ENCODE results near the gene SSH3.
A peak's percentile ranks its signal among the peaks of the same experiment; 100 is the strongest.
"Not testable (repeated sequence)": the region's sequence is repeated elsewhere in the genome, so short reads cannot be mapped to it uniquely, and the experiment has no call there.

SSH3 gene

DNA sequence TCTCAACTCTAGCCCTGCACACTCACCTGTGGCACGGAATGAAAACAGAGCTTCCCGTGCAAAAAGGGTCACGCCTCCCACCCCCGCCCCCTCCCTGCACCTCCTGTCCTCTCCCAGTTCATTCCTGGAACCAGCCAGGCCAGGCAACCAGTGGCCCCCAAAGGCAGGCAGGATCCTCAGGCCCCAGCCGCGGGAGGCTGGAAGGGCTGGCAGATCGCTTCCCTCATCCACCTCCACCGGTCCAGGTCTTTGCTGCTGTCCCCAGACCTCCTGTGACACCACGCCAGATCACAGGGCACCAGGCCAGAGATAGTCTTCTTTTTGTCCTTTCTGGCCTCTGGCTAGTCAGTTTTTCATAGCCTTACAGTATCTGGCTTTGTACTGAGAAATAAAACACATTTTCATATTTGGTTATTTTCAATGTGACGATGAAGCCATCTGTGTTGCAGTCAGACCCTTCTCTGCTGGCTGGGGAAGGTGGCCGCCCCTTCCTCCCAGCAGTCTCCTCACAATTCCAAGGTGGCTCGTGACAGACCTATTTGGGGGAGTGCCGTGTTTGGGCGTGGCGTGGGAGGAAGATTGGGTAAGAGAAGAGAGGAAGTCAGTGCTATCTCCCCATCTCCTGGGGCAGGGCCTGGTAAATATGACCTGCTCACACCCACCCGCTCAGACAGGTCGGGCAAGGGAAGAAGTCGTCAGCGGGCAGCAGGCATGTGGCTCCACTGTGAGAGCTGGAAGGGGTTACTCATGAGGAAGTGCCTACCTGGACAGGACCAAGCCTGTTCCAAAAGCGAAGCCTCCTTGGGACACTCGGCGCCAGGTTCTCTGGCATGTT, 9.1 kb downstream of the SSH3 start:
- DNase-seq (ENCODE audit: low spot score) = no peak

DNA sequence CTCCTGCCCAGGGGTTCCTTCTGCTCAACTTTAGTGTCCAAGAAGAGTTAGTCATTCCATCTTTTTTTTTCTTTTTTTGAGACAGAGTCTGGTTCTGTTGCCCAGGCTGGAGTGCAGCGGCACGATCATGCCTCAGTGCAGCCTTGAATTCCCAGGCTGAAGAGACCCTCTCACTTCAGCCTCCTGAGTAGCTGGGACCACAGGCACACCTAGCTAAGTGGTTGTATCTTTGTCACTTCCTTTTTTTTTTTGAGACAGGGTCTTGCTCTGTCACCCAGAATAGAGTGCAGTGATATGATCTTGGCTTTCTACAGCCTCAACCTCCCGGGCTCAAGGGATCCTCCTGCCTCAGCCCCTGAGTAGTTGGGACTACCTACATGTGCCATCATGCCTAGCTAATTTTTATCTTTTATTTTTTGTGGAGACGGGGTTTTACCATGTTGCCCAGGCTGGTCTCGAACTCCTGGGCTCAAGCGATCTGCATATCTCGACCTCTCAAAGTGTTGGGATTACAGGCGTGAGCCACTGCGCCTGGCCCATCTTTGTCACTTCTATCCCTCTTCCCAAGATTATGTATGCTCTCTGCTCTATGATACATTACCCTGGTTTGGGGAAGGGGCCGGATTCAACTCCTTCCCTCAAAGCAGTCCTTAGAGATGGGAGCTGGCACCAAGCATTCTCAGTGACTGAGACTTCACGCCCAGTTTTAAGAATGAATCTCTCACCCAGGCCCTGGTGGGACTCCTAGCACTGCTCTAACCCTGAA, 10.0 kb downstream of the SSH3 start:
- no peak for DNase-seq (ENCODE audit: low spot score)

DNA sequence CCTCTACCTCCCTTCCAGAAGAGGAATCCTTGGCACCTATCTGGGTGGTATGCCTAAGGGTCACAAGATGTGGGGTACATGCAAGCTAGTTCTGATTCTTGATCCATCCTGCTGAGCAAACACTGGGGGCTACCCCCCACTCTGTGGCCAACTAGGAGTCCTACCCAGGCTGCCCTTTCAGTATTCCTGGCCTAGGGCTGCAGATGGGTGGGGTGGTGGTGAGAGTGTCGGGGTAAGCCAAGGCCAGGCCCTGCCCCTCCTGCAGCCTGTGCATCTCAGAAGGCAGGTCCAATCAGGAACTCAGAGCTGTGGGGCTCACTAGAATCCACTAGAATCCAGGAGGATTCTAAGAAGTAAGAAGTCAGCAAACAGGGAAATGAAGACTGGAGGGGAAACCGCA, 10.9 kb downstream of the SSH3 start:
- no peak for DNase-seq (ENCODE audit: low spot score)

DNA sequence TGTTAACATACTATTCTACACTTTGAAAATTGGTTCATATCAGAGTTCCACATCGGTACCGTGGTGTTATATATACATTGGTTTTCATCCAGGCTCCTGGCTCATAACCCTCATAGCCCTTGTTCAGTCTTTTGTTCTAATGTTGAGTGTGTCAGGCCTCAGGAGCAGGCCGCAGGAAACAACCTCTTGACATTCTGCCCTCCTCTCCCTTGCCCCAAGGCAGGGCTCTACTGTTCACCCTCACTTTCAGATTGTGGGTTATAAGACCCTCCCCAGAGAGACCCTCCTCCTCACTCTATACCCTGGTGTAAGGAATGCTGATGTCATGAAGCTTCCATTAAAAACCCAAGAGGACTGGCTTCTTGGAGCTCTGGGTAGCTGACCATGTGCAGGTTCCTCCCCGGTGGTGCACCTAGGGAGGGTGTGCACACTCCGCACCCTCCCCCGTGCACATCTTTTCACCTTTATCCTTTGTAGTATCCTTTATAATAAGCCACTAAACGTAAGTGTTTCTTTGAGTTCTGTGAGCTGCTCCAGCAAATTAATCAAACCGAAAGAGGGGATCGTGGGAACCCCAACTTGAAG, 12.1 kb downstream of the SSH3 start:
- peak; percentile 40 for DNase-seq (ENCODE audit: low spot score)

DNA sequence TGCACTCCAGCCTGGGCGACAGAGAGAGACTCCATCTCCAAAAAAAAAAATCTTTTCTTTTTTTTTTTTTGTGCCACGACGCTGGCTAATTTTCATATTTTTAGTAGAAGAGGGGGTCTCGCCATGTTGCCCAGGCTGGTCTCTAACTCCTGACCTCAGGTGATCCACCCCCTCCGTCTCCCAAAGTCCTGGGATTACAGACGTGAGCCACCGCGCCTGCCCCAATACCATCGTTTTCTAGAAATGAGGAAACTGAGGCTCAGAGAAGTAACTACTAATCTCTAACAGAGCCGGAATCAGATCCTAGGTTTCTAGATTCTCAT, 13.5 kb downstream of the SSH3 start:
- no peak for DNase-seq (ENCODE audit: low spot score)

DNA sequence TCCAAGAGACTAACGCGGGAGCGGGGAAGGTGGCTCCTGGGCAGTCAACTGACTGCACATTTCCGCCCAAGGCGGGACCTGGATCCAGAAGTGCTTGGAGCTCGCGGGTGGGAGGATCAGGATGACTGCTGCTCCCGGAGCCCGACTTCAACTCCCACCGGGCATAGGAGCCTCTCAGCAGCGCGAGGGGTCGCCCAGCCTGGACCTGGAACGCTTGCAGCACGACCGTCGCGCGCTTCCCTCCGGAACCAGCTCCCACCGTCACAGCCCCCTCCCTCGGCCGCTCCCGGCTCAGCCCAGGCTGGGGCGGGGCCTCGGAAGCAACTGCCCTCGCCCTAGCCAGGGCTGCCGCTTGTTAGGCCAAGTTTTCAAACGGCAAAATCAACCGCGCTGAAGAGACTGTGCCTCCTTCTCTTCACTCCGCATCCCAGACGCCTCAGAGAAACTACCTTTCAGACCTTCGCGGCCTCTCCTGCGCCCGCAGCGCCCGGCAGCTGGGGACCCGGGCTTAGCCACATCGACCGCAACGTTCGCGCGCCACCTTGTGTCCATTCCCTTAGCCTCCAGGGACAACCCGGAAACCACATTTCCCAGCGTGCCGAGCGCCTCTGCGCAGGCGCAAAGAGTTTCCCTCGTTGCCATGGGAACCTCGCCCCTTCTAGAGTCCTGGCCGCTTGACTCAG, 14.0 kb downstream of the SSH3 start:
- DNase-seq (ENCODE audit: low spot score) = peak; percentile 100

DNA sequence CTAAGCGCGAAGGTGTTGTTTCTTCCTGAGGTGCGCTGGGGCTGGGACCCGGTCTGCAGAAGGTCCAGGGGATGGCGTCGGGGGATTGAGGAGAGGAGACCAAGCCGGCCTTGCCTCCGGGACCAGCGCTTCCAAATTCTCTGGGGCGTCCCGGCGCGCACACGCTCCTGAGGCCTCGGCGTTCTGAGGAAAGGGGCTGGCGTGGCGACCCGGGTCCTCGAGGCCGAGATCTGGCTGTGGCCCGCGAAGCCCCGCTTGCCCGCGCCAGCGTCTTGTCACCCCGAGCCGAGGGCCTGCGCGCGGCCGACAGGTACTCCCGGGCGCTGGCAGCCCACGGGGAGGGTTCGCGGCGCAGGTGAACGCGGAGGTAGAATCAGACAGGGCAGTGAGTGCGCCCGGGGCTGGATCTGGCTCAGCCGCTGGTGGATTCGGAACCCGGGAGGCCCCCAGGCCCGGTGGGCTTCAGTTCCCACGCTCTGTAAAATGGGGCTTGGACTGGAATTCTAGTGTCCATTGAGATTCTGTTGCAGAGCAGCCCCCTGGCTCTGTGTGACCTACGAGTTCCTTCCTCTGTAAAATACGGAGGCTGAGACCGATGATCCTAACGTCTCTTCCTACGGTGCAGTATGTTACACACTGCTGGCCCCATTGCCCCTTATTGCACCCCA, 14.7 kb downstream of the SSH3 start:
- peak; percentile 94 for DNase-seq (ENCODE audit: low spot score)

DNA sequence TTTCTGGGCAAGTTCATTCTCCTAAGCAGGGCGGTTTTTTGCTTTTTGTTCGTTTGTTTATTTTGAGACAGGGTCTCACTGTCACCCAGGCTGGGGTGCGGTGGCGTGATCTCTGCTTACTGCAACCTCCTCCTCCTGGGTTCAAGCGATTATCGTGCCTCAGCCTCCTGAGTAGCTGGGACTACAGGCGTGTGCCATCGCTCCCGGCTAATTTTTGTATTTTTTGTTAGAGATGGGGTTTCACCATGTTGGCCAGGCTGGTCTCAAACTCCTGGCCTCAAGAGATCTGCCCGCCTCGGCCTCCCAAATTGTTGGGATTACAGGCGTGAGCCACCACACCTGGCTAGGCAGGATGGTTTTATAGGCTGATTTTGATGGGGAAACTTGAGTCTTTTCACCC, 15.5 kb downstream of the SSH3 start:
- not testable (repeated sequence) for DNase-seq (ENCODE audit: low spot score)

DNA sequence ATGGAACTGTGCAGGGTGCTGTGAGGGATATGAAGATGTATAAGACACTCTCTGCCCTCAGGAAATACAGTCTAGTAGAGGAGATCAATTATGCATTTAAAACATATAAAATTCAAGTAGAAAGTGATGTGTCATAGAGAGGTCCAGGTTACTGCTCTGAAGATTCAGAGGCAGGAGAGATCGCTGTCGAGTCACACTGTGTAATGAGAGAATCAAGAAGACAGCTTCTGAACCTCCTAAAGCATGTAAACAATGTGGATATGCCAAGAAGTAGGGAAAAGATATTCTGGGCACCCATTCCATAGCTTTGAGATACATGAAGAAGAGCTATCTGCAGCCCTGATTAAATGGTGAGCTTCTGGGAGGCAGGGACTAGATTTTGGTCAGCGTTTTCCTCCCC, 16.7 kb downstream of the SSH3 start:
- no peak for DNase-seq (ENCODE audit: low spot score)

DNA sequence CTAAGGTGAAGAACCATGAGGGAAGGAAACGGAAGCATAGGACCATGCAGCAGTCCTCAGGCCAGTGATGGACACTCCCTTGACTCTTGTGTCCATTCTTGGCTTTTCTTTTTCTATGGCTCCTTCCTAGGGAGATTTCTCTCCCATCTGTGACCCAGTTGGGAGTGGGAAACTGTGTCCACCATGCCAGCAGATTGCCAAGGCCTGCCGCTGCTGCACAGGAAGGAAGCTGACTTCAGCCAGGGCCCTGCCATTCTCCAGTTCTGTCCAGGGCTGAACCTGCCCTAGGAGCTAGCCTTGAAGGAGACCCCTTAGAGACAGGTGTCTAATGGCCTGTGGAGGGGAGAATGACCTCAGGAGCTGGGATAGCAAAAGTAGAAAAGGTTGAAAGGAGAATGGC, 17.4 kb downstream of the SSH3 start:
- DNase-seq (ENCODE audit: low spot score) = no peak

DNA sequence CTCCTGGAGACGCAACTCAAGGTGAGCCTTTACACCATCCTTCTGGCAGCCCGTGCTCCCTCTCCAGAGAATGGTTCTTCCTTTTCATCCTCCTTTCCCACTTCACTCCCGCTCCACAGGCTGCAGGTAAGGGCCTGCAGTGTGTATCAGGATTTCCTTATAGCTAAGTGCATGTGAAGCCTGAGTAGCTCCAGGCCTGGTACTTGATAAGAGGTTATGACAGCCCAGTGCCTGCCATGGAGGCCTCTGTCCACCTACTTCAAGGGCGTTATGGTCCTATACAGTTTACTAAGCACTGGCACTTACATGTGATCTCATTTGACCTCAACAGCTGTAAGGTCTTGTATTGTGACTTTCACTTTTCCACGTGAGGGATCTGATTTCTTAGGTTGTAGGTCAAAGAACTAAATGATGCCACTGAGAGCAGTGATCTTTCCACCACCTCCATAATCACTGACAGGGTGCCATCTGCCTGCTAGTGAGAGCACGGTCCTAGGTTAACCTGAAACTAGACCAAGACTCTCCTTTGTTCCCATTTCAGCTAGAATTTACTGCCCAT, 18.1 kb downstream of the SSH3 start:
- DNase-seq (ENCODE audit: low spot score) = no peak

DNA sequence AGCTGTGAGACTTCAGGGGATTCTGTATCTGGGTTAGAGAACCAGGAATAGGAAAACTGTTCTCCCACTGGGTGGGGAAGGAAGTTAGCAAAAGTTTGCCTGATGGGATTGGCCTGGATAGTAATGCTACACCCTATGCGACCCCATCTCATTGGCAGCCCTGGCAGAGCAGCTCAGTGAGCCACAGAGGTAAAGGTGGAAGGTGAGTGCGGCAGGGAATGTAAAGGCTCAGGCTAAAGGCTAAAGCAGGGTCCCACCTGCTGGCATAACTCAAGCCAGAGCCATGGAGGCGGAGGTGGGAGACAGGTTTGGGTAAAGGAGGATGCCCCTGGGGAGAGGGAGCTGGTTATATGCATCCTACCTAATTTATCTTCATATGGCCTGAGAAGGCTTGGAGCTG, 18.7 kb downstream of the SSH3 start:
- no peak for DNase-seq (ENCODE audit: low spot score)

DNA sequence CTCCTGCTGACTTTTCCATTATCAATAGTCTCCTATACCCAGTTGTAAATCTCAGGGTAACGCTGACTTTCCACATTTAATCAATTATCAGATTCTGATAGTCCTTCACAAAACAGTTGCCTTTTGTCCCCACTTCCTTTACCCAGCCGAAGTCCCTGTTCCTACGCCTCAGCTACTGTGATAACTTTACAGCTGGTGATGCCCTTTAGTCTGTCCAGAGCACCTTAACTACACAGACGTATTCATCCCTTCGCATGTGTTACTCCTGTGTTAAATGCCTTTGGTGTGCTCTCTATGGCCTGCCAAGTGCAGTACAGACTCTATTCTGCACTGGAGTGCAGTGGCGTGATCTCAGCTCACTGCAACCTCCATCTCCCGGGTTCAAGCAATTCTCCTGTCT, 20.2 kb downstream of the SSH3 start:
- no peak for DNase-seq (ENCODE audit: low spot score)

DNA sequence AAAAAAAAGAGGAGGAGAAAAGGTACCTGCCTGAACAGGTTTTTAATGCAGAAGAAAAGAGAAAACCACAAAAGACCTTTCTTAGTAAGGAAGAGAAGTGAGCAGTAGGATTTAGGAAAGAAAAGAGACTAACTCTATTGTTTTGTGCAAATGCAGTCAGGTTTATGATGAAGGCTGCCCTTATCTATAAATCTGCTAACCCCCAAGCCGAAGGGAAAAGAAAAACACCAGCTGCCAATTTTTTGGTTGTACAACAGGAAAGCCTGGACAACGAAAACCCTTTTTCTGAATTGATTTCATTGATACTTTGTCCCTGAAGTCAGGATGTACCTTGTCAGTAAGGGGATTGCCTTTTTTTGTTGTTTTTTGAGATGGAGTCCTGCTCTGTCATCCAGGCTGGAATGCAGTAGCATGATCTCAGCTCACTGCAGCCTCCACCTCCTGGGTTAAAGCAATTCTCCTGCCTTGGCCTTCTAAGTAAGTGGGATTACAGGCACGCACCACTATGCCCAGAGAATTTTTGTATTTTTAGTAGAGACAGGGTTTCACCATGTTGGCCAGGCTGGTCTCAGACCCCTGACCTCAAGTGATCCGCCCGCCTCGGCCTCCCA, 28.9 kb downstream of the SSH3 start:
- no peak for DNase-seq (ENCODE audit: low spot score)

DNA sequence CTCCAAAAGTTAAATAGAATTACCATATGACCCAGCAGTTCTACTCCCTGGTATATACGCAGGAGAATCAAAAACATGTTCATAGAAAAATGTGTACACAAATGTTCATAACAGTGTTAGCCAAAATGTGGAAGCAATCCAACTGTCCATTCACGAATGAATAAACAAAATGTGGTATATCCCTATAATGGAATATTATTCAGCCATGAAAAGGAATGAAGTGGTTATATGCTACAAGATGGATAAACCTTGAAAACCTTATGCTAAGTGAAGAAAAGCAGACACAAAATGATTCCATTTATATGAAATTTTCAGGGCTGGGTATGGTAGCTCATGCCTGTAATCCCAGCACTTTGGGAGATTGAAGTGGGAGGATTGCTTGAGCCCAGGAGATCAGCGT, 33.9 kb downstream of the SSH3 start:
- no peak for DNase-seq (ENCODE audit: low spot score)

DNA sequence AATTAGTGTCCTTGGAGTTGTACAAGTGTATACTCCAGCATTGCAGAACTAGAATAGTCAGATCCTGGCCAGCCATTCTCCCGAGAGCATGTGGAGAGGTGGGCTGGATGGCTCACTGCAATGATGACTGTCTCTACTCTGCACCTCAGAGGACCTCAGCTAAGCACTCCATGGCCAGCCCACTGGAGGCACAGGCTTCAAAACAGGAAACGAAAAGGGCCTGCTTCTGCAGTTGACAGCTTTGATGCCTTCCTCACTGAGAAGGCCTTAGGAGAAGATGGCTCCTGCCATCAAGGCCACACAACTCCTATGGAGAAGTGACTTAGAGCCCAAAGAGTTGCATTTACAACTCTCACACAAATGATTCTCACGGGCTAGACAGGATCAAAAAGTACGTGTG, 40.9 kb downstream of the SSH3 start:
- DNase-seq (ENCODE audit: low spot score) = no peak

DNA sequence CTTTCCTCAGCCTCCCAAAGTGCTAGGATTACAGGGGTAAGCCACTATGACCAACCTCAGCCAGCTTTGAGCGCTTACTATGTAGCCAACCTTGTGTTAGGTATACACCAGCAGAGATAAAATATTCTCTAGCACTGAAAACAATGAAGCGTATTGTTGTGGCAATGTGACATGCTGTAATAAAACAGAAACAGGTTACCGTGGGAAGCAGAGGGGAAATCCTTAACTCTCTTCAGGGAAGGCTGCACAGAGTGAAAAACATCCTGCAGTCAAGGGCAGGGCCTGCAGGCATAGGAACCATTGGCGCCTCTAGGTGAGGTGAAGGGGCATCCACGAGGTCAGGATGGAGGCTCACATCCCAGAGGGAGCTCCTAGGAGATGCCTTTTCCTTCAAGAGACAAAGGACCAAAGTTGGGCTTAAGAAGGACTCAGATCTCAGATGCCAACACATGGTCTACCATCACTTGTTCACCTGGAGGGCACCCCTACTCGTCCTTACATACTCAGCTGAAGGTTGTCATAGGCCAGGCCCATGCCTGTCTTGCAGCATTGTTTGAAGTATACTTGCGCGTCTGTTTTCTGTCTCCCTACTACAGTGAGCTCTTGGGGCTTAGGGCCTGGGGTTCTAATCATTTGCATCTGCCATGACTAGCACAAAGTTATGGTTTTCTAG, 42.1 kb downstream of the SSH3 start:
- no peak for DNase-seq (ENCODE audit: low spot score)

DNA sequence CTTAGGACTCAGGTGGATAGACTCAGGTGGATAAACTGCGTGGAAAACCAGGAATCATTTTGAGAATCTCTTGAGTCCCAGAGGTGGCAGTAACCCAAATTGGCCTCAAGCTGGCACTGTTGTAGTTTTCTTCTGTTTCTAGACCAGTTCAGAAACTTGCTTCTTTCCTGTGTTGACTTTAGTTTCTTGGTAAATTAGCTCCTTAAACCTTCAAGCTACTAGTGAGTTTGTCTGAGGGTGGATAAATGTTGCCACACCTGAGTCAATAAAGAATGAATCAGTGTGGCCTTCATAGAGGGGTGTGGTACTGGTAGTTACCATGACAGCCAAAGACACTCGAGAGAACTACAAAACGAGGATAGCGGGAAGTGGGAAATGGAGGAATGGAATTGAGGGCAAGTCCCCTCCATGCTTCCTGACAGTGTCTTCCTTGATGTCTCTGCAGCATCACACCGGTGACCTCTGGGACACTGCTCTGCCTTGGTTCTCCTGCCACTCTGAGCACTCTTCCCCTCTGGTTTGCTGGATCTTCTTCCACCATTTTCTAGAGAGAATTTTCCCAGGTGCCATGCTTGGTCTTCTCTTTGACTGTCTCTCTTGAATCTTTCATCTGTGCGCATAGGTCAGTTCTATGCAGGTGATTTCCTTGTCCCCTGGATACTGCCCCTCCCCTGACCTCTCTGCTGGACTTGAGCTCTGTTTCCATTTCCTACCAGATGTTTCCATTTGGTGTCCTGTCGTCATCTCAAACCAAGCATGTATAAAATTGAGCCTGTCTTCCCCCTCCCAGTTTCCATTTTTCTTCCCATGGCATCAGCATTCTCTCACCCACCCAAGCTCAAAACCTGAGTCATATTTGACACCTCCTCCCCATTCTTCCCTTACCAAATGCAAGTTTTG, 42.8 kb downstream of the SSH3 start:
- DNase-seq (ENCODE audit: low spot score) = no peak

DNA sequence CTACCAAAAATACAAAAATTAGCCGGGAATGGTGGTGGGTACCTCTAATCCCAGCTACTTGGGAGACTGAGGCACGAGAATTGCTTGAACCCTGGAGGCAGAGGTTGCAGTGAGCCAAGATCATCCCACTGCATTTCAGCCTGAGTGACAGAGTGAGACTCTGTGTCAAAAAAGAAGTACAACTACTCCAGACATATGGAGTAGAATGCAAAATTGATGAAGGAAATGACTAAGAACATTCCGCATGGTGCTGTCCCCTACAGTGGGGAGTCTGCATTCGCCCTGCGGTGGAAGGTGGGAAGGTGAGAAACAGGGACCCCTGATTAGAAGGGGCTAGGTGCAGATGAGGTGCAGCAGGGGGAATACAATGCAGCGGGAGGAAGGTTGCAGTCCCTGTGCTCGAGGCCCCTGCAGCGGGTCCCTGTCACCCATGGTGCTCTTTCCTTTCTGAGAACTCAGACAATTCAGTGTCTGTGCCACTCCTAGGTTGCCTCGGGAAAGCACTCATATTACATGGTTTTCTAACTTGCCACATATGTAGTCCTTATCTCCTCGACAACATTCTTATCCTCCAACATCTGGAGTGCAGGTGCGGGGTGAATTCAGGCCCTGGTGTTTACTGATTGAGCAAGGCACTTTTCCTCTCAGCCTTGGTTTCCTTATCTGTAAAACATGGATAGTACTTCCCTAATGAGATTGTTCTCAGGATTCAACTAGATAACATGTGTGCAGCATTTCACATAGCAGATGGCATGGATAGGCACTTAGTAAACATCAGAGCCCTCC, 44.8 kb downstream of the SSH3 start:
- no peak for DNase-seq (ENCODE audit: low spot score)
